NCI-H1436 (cell line): ENCODE data around the gene ITGA11.
A peak's percentile ranks its signal among the peaks of the same experiment; 100 is the strongest.

Experiments used
- DNase-seq: peaks from one replicate; lab custom pipeline; 2025; lab: John Stamatoyannopoulos, UW

The ITGA11 gene

DNA sequence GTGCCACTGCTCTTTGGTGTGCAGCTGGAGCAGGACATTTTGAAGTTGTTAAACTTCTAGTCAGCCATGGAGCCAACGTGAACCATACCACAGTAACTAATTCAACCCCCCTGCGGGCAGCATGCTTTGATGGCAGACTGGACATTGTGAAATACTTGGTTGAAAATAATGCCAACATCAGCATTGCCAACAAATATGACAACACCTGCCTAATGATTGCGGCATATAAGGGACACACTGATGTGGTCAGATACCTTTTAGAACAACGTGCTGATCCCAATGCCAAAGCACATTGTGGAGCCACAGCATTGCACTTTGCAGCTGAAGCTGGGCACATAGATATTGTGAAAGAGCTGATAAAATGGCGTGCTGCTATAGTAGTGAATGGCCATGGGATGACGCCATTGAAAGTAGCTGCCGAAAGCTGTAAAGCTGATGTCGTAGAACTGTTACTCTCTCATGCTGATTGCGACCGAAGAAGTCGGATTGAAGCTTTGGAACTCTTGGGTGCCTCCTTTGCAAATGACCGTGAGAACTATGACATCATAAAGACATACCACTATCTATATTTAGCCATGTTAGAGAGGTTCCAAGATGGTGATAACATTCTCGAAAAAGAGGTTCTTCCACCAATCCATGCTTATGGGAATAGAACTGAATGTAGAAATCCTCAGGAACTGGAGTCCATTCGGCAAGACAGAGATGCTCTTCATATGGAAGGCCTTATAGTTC, 142.2 kb downstream of the ITGA11 start:
- DNase-seq: no peak

DNA sequence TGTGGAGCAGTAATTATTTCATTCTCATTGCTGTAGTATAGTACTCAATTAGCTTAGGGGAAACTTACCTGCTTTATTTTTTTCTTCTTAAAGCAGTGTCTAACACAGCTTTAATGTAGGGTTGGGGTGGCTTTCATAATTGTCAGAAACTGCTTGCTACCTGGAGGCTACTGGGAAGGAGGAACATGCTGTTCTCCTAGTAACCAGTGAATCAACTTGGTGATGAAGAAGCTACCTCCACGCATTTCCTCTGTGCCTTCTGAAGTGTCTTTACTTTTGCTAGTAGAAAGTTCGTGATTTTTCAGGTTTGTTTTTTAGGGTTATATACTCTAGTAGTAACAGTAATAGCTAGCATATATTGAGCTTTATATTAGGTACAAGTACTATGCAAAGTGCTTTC, 142.9 kb downstream of the ITGA11 start:
- no peak for DNase-seq

DNA sequence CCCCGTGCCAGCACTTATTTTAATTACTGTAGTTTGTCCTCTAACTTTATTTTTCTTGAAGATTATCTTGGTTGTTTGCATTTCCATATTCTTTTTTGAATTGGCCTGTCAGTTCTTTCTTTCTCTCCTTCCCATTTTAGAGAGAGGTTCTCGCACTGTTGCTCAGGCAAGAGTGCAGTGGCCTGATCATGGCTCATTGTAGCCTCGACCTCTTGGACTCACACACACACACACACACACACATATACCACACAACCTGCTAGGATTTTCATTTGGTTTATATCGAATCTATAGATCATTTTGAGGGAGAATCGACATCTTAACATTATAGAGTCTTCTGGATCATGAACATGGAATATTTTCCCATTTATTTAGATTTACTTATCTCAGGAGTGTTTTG, 145.7 kb downstream of the ITGA11 start:
- DNase-seq: no peak

DNA sequence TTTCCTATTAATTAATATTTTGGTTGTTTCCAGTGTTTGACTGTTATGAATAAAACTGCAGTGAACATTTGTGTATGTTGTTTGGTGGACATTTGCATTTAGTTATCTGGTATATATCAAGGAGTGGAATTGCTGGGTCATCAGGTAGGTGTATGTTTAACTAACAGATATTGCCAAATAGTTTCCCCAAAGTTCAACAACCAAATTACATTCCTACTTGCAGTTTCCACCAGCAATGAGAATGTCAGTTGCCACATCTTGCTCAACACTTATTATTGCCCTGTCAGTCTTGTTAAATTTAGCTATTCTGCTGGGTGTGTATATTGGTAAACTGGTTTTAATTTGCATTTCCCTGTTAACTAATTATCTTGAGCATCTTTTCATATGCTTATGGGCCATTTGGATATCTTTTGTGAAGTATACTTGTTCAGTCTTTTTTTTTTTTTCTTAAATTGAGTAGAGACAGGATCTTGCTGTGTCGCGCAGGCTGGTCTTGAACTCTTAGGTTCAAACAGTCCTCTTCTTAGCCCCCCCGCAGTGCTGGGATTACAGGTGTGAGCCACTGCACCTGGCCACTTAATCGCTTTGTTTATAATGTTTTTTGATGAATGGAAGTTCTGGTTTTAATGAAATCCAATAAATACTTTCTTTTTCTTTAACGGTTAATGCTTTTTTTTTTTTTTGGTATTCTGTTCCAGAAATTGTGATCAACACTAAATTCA, 146.5 kb downstream of the ITGA11 start:
- DNase-seq: no peak

DNA sequence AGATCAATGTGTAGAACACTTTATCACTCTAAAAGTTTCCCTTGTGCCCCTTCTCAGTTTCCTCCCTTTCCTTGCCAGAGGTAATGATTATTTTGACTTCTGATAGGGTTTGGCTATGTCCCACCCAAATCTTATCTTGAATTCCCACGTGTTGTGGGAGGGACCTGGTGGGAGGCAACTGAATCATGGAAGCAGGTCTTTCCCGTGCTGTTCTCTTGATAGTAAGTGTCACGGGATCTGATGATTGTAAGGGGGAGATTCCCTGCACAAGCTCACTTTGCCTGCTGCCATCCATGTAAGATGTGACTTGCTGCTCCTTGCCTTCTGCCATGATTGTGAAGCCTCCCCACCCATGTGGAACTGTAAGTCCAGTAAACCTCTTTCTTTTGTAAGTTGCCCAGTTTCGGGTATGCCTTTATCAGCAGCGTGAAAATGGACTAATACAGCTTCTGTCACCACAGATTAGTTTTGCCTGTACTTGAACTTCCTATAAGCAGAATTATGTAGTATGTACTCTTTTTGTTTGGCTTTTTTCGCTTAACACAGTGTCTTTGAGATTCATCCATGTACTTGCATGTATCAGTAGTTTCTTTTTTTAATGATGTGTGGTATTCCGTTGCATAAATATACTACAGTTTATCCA, 147.2 kb downstream of the ITGA11 start:
- no peak for DNase-seq

DNA sequence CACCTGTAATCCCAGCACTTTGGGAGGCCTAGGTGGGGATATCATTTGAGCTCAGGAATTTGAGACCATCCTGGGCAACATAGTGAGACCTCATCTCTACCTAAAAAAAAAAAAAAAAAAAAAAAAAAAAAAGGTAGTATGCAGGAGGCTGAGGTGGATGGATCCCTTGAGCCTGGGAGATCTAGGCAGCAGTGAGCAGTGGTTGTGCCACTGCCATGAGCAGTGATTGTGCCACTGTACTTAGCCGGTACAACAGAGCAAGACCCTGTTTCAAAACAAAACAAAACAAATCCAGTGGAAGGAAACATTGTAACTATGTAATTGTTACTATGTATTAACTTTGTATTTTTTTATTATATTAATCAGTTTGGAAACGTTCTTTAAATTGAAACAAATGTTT, 148.6 kb downstream of the ITGA11 start:
- no peak for DNase-seq

DNA sequence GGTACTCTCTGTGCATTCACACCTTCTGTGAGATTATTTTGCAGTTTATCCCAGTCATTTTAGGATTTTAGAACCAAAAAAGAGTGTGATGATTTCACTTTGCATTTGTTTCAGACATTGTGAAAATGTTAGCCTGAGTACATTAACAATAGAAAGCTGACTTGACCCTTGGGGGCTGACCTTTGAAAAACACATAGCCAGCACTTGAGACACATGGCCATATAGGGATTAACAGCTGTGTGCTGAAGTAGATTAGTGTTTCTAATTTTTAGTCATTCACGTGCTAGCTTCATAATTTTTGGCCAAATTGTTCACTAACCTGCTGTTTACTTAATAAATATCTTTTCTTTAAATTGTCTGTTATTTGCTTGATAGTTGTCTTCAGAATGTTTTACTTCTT, 151.0 kb downstream of the ITGA11 start:
- DNase-seq: no peak

DNA sequence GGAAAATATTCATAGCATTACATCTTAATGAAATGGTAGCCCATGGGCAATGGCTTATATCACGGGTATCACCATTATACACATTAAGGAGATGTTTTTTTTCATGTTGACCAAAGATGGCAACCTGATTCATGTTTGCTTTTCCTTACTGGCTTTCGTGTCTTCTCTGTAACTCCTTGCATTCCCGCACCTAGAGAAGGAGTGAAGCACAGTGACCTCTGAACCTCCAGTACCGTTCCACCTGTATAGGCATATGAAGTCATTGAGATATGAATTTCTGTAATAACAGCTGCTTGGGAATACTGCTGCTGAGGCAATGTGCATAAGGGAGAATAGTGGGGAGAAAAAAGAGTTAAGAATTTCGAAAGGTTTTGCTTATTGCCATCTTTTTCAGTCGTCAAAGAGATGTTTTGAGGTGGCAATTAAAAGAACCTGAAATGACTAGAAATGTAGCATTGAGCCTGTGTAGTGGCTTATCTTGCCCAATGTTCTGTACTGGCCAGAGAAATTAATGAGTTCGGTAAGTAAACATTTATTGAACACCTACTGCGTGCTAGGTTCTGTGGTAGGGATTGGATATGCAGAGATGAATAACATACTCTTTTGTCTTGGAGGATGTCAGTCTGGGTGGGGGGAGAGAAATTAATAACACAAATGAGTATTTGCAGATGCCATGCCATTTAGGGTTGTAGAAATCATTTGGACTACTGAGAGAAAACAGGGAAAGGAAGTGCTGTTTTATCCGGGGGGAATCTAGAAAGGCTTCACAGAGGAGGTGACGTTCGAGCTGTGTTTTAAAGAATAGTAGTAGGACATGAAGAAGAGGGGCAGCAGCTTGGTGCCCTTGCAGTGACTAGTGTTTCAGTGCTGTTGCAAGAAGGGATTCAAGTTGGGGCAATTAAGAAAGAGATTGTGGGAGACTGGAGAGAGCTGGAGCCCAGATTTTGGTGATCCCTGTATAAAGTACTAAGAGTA, 151.9 kb downstream of the ITGA11 start:
- DNase-seq: no peak

DNA sequence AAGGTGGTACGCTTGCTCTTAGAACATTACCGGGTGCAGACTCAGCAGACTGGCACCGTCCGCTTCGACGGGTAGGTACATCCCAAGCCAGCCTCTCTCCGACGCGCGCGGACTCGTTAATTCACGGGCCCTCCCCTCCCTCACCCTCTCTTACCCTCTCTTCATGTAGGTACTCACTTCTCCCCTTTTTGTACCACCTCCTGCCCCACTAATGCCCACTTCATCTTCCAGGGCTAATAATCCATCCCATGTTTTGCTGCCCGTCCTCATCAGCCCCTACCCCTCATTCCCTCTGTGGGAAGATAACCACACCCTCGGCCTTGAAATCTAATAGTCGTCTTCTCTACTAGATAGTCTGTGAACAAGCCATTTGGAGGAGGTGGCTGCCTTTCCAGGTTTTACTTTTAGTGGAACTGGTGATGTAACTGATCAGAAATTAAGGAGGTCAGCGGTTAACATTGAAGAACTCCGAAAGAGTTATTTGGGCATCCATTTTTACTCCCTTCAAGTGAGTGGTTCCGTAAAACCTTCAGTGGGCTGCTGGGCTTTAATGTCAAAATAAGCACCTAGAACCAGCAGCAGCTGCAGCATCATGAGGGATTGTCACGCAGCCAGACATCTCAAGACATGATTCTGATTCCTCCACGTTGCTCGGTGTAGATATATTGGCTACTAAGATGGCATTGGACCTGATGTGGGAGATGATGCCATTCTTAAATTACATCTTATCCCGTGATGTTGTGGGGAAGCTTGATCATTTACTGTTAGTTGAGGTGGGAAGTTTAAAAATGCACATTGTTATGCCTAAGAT, 153.2 kb downstream of the ITGA11 start:
- DNase-seq: peak; percentile 4

DNA sequence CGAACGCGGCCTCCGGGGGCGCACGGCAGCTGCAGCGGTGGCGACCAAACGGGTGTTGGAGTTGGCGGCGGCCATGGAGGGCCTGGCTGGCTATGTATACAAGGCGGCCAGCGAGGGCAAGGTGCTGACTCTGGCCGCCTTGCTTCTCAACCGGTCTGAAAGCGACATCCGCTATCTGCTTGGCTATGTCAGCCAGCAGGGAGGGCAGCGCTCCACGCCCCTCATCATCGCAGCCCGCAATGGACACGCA, 153.7 kb downstream of the ITGA11 start:
- no peak for DNase-seq

DNA sequence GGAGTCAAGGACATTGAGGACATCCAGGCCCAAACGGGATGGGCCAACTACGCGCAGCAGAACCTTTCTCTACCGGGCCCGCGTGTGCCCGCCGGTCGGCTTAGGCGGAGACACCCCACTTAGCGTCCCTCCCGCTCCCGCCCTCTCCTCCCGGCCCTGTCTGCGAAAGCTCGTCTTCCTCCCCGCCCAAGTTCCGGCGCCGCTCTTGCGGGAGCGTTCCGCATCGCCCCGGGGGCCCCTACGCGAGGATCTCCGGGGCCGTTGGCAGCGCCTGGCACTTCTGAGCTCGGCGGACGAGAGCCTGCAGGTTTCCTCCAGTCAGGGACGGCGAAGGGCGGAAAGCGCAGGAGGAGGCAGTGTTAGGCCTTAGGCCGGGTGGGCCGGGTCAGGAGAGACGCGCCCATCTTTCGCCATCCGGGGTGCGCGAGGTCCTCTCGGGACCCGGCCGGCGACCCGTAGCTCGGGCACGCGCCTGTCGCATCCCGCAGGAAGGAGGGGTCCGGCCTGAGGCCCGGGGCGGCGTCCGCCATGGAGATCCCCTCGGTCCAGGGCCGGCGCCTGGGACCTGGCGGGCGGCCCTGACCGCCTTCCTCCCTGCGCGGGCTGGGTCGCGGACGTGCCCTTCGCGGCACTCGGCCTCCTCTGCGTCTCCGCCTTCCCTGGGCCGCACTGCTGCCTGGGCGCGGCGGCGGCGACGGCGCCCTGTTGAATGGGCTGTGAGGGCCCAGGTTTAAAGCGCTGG, 154.2 kb downstream of the ITGA11 start, which contains the start of gene FEM1B:
FEM1B (plus strand) TSS at position 143 of the 742 bp plus-strand sequence. CDS start 673 bp downstream, outside the sequence.
- DNase-seq: peak; percentile 88

DNA sequence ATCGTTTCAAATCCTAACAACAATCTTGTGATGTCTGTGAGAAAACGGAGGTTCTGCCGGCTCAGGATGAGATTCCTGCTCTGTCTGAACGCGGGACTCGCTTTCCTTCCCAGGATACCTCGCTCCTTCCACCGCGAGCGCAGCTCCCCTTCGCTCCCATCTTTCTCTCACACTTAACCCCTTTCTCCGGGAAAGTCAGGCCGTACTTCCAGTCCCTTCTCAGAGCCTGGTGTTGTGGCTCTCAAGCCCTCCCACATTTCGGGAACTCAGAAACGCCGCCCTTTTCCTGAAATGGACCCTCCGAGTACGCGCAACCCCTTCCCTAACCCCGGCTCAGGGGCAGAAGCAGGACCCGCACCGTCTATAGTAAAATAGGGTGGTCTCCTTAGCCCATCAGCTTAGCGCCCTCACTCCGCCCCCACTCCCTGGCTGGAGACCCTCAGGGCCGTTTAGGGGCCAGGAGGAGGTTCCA, 154.8 kb downstream of the ITGA11 start:
- DNase-seq: no peak

DNA sequence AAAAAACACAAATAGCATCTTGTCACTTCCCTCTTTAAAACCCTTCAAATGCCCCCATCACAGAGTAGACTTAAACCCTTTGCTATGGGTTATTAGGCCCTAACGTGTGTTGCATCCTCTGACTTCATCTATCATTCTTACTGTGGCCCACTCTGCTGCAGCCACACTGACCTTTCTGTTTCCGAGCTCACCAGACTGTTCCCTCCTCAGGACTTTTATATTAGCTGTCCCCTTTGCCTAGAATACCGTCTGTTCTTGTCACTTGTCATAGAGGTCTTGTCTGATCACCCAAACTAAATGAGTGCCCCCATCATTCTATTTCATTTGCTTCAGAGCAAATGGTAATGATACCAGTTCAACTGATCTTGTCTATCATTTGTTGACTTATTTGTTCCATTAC, 155.3 kb downstream of the ITGA11 start:
- no peak for DNase-seq

DNA sequence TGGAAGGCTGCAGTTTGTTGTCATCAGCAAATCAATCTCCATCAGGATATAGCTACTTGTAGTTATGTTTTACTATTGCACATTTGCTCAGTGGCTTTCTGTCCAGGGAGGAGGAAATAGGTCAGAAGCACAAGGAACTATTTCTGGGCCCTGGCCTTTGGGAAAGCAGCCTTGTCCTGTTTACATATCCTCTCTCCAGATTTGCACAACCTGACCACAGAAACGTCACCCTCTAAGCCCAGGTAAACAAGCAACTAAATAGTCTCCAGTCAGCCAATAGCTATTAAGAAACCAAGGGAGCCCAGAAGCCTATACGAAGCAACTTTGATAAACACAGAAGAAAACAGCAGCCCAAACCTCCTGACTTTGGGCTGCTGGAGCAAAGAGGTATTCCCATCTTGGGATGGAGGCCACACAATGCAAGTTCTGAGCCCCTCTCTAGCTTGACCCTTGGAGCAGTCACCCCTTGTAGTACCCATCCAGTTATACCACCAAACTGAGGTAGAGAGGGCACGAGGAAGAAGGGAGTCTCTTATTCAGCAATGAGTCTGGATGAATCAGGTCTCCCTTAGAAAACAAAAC, 156.7 kb downstream of the ITGA11 start:
- DNase-seq: no peak

DNA sequence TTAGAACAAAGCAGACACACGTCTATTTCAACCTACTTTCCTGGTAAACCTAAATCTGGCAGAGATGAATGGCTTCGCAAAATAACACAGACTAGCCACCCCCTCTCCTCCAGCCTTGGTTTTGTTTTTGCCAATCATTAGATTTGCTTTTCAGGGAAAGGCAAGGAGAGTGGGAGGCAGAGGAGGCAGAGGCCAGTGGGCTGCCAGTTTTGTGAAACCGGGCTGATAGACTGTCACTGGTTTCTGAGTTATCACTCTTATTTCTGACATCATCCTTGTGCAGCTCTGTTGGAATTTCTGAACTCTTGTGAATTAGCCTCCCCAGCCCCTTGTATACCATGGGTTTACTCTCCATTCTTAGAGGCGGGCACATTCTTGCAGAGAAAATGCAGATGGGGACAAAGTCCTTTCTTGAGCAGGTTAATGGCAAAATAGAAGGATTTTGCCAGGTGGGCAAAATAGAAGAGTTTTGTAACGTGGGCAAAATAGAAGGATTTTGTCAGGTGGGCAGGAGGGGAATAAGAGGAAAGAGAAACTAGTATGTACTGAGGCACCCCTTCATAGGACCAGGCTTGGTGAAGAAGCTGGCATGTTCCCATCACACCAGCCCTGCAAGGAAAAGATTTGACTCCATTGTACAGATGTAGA, 157.6 kb downstream of the ITGA11 start:
- no peak for DNase-seq

DNA sequence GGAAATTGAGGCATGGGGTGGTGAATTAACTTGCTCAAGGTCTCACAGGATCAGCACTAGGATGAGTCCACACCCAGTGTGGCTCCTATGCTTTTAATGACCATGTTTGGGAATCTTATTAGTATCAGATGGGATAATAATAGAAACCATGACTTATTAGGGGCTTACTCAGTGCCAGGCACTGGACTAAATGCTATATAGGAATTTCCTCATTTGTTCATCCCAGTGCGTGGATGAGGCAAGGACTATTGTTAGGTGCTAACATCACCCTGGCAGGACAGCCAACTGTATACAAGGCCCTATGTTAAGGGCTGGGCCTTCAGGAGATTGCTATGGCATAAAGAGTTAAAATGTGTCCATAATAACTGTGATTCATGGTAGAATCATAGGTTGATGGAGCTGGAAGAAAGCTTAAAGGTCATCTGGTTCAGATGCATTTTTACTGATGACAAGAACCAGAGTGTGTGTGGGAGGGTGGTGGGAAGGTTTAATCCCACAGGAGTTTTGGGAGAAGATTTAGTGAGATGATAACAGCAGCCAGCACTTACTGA, 159.2 kb downstream of the ITGA11 start:
- DNase-seq: no peak

DNA sequence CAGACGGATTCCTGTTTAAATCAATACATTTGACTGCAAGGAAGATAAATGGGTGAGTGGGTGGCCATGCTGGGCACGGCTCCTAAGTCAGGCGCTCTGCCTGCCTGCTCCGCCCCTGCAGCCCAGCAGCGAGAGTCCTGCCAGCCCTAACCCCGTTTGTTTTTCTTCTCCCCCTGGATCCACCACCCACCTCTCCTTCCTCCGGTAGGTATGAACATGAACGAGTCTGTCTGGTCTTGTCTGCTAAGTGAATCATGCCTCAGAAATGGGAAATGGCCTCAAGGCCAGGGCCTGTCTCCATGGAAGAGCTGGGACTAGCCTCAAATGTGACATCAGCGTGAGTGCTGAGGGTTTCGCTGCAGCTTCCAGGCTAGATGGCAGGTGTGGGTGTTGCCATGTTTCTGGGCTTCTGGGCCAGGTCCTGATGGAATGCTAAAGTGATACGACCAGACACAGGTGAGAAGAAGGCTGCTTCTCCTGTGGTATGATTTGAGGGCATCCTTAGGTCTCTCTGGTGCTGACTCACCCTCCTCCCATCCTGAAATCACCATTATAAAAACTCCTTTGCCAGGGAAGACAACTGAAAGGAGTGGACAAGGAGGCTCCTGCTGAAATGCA, 160.0 kb downstream of the ITGA11 start:
- DNase-seq: no peak

DNA sequence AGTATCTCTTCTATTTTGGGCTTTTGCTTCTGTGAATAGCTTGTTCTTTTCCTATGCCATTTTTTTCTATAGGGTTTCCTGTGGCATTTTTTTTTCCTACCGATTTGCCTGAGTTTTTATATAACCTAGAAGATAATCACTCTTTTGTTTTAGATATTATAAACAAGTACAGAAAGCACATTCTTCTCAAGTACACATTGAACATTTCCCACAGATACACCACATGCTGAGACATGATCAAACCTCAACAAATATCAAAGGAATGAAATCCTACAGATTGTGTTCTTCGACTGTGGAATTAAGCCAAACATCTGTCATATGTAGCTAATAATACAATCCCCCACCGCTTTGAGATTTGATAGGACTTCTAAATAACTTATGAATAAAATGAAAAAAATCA, 163.6 kb downstream of the ITGA11 start:
- no peak for DNase-seq

DNA sequence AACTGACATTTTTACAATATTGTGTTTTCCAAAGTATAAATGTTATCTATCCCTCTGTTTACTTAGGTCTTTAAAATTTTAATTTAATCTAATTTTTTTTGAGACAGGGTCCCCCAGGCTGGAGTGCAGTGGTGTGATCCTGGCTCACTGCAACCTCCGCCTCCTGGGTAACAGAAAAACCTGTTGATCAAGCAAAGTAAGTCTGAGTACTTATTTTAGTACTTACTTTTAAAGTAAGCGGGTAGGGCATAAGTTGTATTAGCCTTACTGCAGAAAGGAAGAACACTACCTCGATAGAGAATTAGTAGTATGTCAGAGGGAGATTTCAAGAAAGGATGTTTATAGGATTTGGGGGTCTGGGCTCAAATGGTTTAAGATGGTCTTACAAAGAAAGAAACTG, 166.3 kb downstream of the ITGA11 start:
- DNase-seq: no peak
